ENCODE data around the gene IQSEC1. TPM values are rescaled to one million over a fixed set of nuclear protein-coding genes. Genes with fewer than 3 reads are reported as not detected.

Gene IQSEC1
- total and polyA plus RNA-seq, 4 experiments from 2014 or later, result 11.9 to 82.0 (median 62.3) TPM

- CTCF ChIA-PET (ENCODE audit: partially characterized antibody), result no interaction called here
- Histone ChIP-seq H3K27me3 (ENCODE audit: insufficient read depth, low read length) (no peaks in the 10 kb centered on the region), H3K27ac (ENCODE audit: low read depth, low read length) (no peak overlapping the region), H3K36me3 (ENCODE audit: insufficient read depth, low read length) (peaks cover 85% of the 10 kb centered on the region), H3K9me3 (ENCODE audit: control insufficient read depth in 1 of 2, low read length in 2 of 2) (no peaks in the 10 kb centered on the region), H3K4me3 (ENCODE audit: low read length in 2 of 2) (no peak overlapping the region), H3K4me1 (ENCODE audit: insufficient read depth, low read length) (peaks cover 9% of the 10 kb centered on the region)
- Mint-ChIP-seq H3K36me3 (peaks cover 12 to 71% of the 10 kb centered on the region in 2 donors), H3K4me1 (peaks cover 4 to 16% (median 7%) of the 10 kb centered on the region in 4 donors), H3K4me3 (peak overlapping the region in 1 of 8 donors; percentile 8), H3K27me3 (no peaks in the 10 kb centered on the region), H3K9me3 (peaks cover 0 to 2% (median 0%) of the 10 kb centered on the region in 8 donors), H3K27ac (no peak overlapping the region)
- POLR2A ChIA-PET (ENCODE audit: partially characterized antibody), result no interaction called here
- DNase-seq, result no peak
- intact Hi-C loops (cut with micrococcal nuclease), result no loop called here
Observed at GRCh38 chr3:12922306-12922705, 150.9 kb downstream of the IQSEC1 start.

GRCh38 chr3:12921736-12922135, 151.5 kb downstream of the IQSEC1 start:
- Mint-ChIP-seq H3K4me1 (peaks cover 9 to 22% (median 12%) of the 10 kb centered on the region in 4 donors), H3K9me3 (peaks cover 0 to 2% (median 0%) of the 10 kb centered on the region in 8 donors), H3K4me3 (peak overlapping the region in 1 of 8 donors; percentile 14), H3K27ac (no peak overlapping the region), H3K27me3 (no peaks in the 10 kb centered on the region), H3K36me3 (peaks cover 16 to 70% of the 10 kb centered on the region in 2 donors)
- no peaks in the 10 kb centered on the region for H3K27me3 ChIP-seq (ENCODE audit: insufficient read depth, low read length)
- H3K27ac ChIP-seq (ENCODE audit: low read depth, low read length), result no peak overlapping the region
- CTCF ChIA-PET (ENCODE audit: partially characterized antibody), result no interaction called here
- peaks cover 87% of the 10 kb centered on the region for H3K36me3 ChIP-seq (ENCODE audit: insufficient read depth, low read length)
- peak in 1 of 5 donors; percentile 13 for DNase-seq
- no peaks in the 10 kb centered on the region for H3K9me3 ChIP-seq (ENCODE audit: control insufficient read depth in 1 of 2, low read length in 2 of 2)
- no peak overlapping the region for H3K4me3 ChIP-seq (ENCODE audit: low read length in 2 of 2)
- intact Hi-C loops (cut with micrococcal nuclease), result no loop called here
- peaks cover 15% of the 10 kb centered on the region for H3K4me1 ChIP-seq (ENCODE audit: insufficient read depth, low read length)
- POLR2A ChIA-PET (ENCODE audit: partially characterized antibody), result no interaction called here

GRCh38 chr3:12920967-12921366, 152.3 kb downstream of the IQSEC1 start:
- Mint-ChIP-seq H3K27me3 (no peaks in the 10 kb centered on the region), H3K36me3 (peaks cover 16 to 73% of the 10 kb centered on the region in 2 donors), H3K9me3 (peaks cover 0 to 2% (median 0%) of the 10 kb centered on the region in 8 donors), H3K27ac (no peak overlapping the region), H3K4me1 (peaks cover 15 to 30% (median 19%) of the 10 kb centered on the region in 4 donors), H3K4me3 (no peak overlapping the region)
- Histone ChIP-seq H3K9me3 (ENCODE audit: control insufficient read depth in 1 of 2, low read length in 2 of 2) (no peaks in the 10 kb centered on the region), H3K4me1 (ENCODE audit: insufficient read depth, low read length) (peaks cover 22% of the 10 kb centered on the region), H3K36me3 (ENCODE audit: insufficient read depth, low read length) (peaks cover 86% of the 10 kb centered on the region), H3K27ac (ENCODE audit: low read depth, low read length) (no peak overlapping the region), H3K27me3 (ENCODE audit: insufficient read depth, low read length) (no peaks in the 10 kb centered on the region), H3K4me3 (ENCODE audit: low read length in 2 of 2) (no peak overlapping the region)
- CTCF ChIA-PET (ENCODE audit: partially characterized antibody), result interaction anchor here (1.0 kb wide), 1 partner anchor 63 kb away, joined by 3 read pairs; no protein-coding TSS in a partner anchor
- POLR2A ChIA-PET (ENCODE audit: partially characterized antibody), result no interaction called here
- intact Hi-C loops (cut with micrococcal nuclease), result no loop called here
- no peak for DNase-seq

DNA sequence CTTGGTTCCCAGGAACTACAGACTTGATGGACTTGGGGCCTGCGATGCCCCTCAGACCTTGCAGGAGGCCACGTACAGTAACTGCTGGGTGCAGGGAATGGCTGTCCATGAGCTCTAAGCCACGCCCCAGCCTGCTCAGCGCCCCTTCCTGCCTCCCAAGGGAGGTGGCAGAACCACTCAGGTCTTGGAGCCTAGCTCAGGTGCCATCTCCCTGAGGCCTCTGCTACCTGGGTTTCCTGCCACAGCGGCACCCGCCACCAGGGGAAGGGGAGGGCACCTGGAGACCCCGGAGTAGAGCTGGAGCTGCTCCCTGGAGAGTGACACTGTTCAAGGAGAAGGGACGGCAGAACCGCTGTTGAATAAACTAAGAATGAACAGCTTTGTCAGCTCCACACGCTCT, 154.0 kb downstream of the IQSEC1 start:
- intact Hi-C loops (cut with micrococcal nuclease), result no loop called here
- Mint-ChIP-seq H3K27ac (peak overlapping the region in 1 of 7 donors; percentile 29), H3K27me3 (no peaks in the 10 kb centered on the region), H3K4me3 (no peak overlapping the region), H3K9me3 (no peaks in the 10 kb centered on the region), H3K36me3 (peaks cover 16 to 74% of the 10 kb centered on the region in 2 donors), H3K4me1 (peaks cover 15 to 34% (median 19%) of the 10 kb centered on the region in 4 donors)
- POLR2A ChIA-PET (ENCODE audit: partially characterized antibody), result no interaction called here
- Histone ChIP-seq H3K27ac (ENCODE audit: low read depth, low read length) (no peak overlapping the region), H3K9me3 (ENCODE audit: control insufficient read depth in 1 of 2, low read length in 2 of 2) (no peaks in the 10 kb centered on the region), H3K27me3 (ENCODE audit: insufficient read depth, low read length) (no peaks in the 10 kb centered on the region), H3K36me3 (ENCODE audit: insufficient read depth, low read length) (peaks cover 86% of the 10 kb centered on the region), H3K4me3 (ENCODE audit: low read length in 2 of 2) (no peak overlapping the region), H3K4me1 (ENCODE audit: insufficient read depth, low read length) (peaks cover 24% of the 10 kb centered on the region)
- CTCF ChIA-PET (ENCODE audit: partially characterized antibody), result no interaction called here
- DNase-seq, result no peak

GRCh38 chr3:12918231-12918630, 155.0 kb downstream of the IQSEC1 start:
- H3K4me1 ChIP-seq (ENCODE audit: insufficient read depth, low read length), result peaks cover 24% of the 10 kb centered on the region
- intact Hi-C loops (cut with micrococcal nuclease), result no loop called here
- no peaks in the 10 kb centered on the region for H3K9me3 ChIP-seq (ENCODE audit: control insufficient read depth in 1 of 2, low read length in 2 of 2)
- H3K27ac ChIP-seq (ENCODE audit: low read depth, low read length), result no peak overlapping the region
- Mint-ChIP-seq H3K4me1 (peaks cover 14 to 34% (median 19%) of the 10 kb centered on the region in 4 donors), H3K9me3 (no peaks in the 10 kb centered on the region), H3K27ac (no peak overlapping the region), H3K36me3 (peaks cover 22 to 80% of the 10 kb centered on the region in 2 donors), H3K4me3 (no peak overlapping the region), H3K27me3 (no peaks in the 10 kb centered on the region)
- H3K4me3 ChIP-seq (ENCODE audit: low read length in 2 of 2), result no peak overlapping the region
- ChIA-PET POLR2A (ENCODE audit: partially characterized antibody) (no interaction called here), CTCF (ENCODE audit: partially characterized antibody) (no interaction called here)
- no peaks in the 10 kb centered on the region for H3K27me3 ChIP-seq (ENCODE audit: insufficient read depth, low read length)
- no peak for DNase-seq
- peaks cover 85% of the 10 kb centered on the region for H3K36me3 ChIP-seq (ENCODE audit: insufficient read depth, low read length)

GRCh38 chr3:12916159-12916558, 157.1 kb downstream of the IQSEC1 start:
- no peak overlapping the region for H3K27ac ChIP-seq (ENCODE audit: low read depth, low read length)
- peak in 4 of 5 donors; percentile 28 to 41 (median 35) for DNase-seq
- CTCF ChIA-PET (ENCODE audit: partially characterized antibody), result no interaction called here
- peaks cover 24% of the 10 kb centered on the region for H3K4me1 ChIP-seq (ENCODE audit: insufficient read depth, low read length)
- H3K36me3 Mint-ChIP-seq, result peaks cover 25 to 79% of the 10 kb centered on the region in 2 donors
- H3K36me3 ChIP-seq (ENCODE audit: insufficient read depth, low read length), result peaks cover 84% of the 10 kb centered on the region
- peaks cover 14 to 29% (median 18%) of the 10 kb centered on the region in 4 donors for H3K4me1 Mint-ChIP-seq
- H3K9me3 Mint-ChIP-seq, result no peaks in the 10 kb centered on the region
- peak overlapping the region in 4 of 8 donors; percentile 33 to 57 (median 52) for H3K4me3 Mint-ChIP-seq
- H3K27me3 Mint-ChIP-seq, result no peaks in the 10 kb centered on the region
- intact Hi-C loops (cut with micrococcal nuclease), result no loop called here
- no peaks in the 10 kb centered on the region for H3K27me3 ChIP-seq (ENCODE audit: insufficient read depth, low read length)
- H3K27ac Mint-ChIP-seq, result peak overlapping the region in 6 of 7 donors; percentile 4 to 78 (median 68)
- H3K9me3 ChIP-seq (ENCODE audit: control insufficient read depth in 1 of 2, low read length in 2 of 2), result no peaks in the 10 kb centered on the region
- no peak overlapping the region for H3K4me3 ChIP-seq (ENCODE audit: low read length in 2 of 2)
- POLR2A ChIA-PET (ENCODE audit: partially characterized antibody), result interaction anchor here (1.0 kb wide), 1 partner anchor 24 kb away, joined by 3 read pairs; no protein-coding TSS in a partner anchor

DNA sequence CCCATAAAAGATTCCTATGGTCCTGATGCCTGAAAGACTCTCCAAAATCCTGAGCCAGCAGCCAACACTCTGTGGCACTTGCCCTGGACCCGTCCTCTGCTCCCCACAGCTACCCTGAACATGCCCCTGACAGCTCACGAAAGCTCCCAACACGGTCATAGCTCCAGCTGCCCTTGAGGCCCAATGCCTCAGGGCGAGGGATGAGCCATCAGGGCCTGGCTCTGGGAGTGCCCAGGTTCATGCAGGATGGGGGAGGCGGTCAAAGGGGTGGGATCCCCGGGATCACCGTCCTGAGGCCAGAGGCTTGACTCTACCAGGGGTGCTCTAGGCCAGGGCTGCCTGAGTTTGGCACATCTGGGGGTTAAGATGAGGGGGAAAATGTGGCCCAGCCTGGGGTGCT, 159.1 kb downstream of the IQSEC1 start:
- ChIA-PET POLR2A (ENCODE audit: partially characterized antibody) (no interaction called here), CTCF (ENCODE audit: partially characterized antibody) (no interaction called here)
- peak overlapping the region in 2 of 7 donors; percentile 17 to 66 for H3K27ac Mint-ChIP-seq
- no peaks in the 10 kb centered on the region for H3K27me3 ChIP-seq (ENCODE audit: insufficient read depth, low read length)
- peaks cover 84% of the 10 kb centered on the region for H3K36me3 ChIP-seq (ENCODE audit: insufficient read depth, low read length)
- H3K9me3 ChIP-seq (ENCODE audit: control insufficient read depth in 1 of 2, low read length in 2 of 2), result no peaks in the 10 kb centered on the region
- H3K4me1 Mint-ChIP-seq, result peaks cover 14 to 25% (median 18%) of the 10 kb centered on the region in 4 donors
- peaks cover 31 to 78% of the 10 kb centered on the region in 2 donors for H3K36me3 Mint-ChIP-seq
- no peaks in the 10 kb centered on the region for H3K9me3 Mint-ChIP-seq
- H3K27ac ChIP-seq (ENCODE audit: low read depth, low read length), result no peak overlapping the region
- peaks cover 24% of the 10 kb centered on the region for H3K4me1 ChIP-seq (ENCODE audit: insufficient read depth, low read length)
- no peak for DNase-seq
- H3K4me3 ChIP-seq (ENCODE audit: low read length in 2 of 2), result no peak overlapping the region
- intact Hi-C loops (cut with micrococcal nuclease), result no loop called here
- H3K4me3 Mint-ChIP-seq, result no peak overlapping the region
- no peaks in the 10 kb centered on the region for H3K27me3 Mint-ChIP-seq

Data from CD4-positive, alpha-beta memory T cell (primary cell).